Measurements from ENCODE around the gene ARID3B.

The ARID3B gene

DNA sequence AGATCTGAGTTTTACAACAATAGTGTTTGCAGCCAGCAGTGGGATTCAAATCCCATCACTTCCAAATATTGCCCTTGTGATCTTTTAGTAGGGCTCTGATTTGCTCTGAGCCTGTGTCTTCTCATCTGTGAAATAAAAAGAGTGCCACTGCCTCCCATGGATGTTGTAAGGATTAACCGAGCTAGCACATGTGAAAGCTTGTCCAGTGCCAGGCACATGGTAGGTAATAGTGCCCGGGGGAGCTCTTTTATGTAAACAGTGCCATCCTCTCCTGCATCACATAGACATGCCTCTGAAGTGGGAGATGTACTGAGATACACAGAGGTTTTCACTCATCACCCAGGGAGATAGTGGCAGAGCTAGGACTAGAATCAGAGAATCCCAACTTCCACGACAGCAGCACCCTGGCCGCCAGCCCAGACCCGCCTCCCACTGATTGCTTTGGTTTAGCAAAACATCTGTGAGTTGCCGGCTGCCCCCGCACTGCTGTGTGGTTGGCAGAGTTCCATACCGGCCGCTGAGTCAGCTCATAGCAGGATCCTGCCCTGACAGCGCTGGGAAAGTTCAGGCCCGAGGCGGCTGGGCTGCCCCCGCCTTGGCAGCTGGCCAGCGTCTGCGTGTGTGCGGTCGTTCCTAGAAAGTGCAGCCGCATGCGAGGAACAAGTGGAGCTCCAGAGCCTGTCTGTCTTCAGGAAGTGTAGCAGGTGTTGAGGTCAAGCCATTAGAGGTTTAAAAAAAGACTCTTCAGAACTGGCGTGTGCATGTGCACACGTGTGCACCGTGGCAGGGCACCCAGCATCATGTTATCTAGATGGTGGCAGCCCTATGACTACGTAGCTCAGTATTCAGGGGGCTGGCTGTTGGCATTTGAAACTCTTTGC, 5.0 kb downstream of the ARID3B start:
- TF ChIP-seq, protein P1, sequence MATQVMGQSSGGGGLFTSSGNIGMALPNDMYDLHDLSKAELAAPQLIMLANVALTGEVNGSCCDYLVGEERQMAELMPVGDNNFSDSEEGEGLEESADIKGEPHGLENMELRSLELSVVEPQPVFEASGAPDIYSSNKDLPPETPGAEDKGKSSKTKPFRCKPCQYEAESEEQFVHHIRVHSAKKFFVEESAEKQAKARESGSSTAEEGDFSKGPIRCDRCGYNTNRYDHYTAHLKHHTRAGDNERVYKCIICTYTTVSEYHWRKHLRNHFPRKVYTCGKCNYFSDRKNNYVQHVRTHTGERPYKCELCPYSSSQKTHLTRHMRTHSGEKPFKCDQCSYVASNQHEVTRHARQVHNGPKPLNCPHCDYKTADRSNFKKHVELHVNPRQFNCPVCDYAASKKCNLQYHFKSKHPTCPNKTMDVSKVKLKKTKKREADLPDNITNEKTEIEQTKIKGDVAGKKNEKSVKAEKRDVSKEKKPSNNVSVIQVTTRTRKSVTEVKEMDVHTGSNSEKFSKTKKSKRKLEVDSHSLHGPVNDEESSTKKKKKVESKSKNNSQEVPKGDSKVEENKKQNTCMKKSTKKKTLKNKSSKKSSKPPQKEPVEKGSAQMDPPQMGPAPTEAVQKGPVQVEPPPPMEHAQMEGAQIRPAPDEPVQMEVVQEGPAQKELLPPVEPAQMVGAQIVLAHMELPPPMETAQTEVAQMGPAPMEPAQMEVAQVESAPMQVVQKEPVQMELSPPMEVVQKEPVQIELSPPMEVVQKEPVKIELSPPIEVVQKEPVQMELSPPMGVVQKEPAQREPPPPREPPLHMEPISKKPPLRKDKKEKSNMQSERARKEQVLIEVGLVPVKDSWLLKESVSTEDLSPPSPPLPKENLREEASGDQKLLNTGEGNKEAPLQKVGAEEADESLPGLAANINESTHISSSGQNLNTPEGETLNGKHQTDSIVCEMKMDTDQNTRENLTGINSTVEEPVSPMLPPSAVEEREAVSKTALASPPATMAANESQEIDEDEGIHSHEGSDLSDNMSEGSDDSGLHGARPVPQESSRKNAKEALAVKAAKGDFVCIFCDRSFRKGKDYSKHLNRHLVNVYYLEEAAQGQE (IDR thresholded peaks at IDR 0.05; ENCODE audit: insufficient read depth in 1 of 2, low read depth in 2 of 2, low read length in 2 of 2) = peak in 1 of 2 experiments; percentile 71; a peak in 2 of 4 replicates
- TF ChIP-seq POLR2AphosphoS5 (IDR thresholded peaks at IDR 0.05; ENCODE audit: low read depth, low read length) = peak; percentile 85
- TF ChIP-seq SIN3A (IDR thresholded peaks at IDR 0.05; ENCODE audit: borderline replicate concordance, insufficient read depth, low read length) = peak; percentile 92
- TF ChIP-seq FOXP2 (optimal IDR thresholded peaks at IDR 0.05; ENCODE audit: borderline replicate concordance, extremely low read depth, extremely low read length, insufficient read depth) = peak; percentile 99
- no peak for TF ChIP-seq TAF1 (IDR thresholded peaks at IDR 0.05; ENCODE audit: borderline replicate concordance, insufficient read depth, low read length)

DNA sequence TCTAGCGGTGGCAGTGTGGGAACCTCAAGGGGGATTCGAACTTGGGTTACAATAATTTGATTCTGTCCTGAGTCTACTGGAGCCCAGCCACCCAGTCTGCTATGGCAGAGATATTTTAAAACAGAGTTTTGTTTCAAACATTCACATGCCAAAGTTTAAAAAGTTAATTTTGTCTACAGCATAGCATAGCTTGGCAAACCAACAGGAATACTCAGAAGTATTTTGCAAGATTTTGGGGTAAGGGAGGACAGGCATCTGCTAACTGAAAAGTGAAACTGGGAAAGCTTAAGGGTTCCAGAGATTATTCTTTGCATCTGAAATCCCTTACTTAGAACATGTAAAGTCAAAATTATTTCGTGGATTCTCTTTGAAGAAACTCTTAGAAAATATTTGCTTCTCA, 6.6 kb downstream of the ARID3B start:
- TF ChIP-seq SIN3A (IDR thresholded peaks at IDR 0.05; ENCODE audit: borderline replicate concordance, insufficient read depth, low read length) (no peak), FOXP2 (optimal IDR thresholded peaks at IDR 0.05; ENCODE audit: borderline replicate concordance, extremely low read depth, extremely low read length, insufficient read depth) (no peak), POLR2AphosphoS5 (IDR thresholded peaks at IDR 0.05; ENCODE audit: low read depth, low read length) (no peak), TAF1 (IDR thresholded peaks at IDR 0.05; ENCODE audit: borderline replicate concordance, insufficient read depth, low read length) (no peak)
- TF ChIP-seq, protein P1 (IDR thresholded peaks at IDR 0.05; ENCODE audit: insufficient read depth in 1 of 2, low read depth in 2 of 2, low read length in 2 of 2) = no peak

DNA sequence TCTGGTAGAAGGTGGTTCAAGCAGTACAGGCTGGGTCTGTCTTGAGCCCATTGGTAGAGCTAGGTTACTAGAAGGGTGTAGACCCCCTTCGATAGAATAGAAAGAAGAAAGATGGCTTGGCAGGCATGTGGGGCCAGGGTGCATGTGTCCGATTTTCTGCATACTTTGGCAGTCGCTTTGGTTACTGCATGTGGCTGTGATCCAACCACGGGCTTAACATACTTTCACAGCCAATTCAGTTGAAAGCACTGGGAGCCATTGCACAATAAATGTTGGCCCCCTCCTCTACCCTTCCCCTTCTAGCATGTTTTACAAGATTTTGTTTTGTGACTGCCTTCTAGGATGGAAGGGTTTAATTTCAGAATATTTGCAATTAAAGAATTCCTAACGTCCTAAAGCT, 7.2 kb downstream of the ARID3B start:
- TF ChIP-seq POLR2AphosphoS5 (IDR thresholded peaks at IDR 0.05; ENCODE audit: low read depth, low read length) (no peak), TAF1 (IDR thresholded peaks at IDR 0.05; ENCODE audit: borderline replicate concordance, insufficient read depth, low read length) (no peak), FOXP2 (optimal IDR thresholded peaks at IDR 0.05; ENCODE audit: borderline replicate concordance, extremely low read depth, extremely low read length, insufficient read depth) (no peak), SIN3A (IDR thresholded peaks at IDR 0.05; ENCODE audit: borderline replicate concordance, insufficient read depth, low read length) (no peak)
- TF ChIP-seq, protein P1 (IDR thresholded peaks at IDR 0.05; ENCODE audit: insufficient read depth in 1 of 2, low read depth in 2 of 2, low read length in 2 of 2) = no peak

DNA sequence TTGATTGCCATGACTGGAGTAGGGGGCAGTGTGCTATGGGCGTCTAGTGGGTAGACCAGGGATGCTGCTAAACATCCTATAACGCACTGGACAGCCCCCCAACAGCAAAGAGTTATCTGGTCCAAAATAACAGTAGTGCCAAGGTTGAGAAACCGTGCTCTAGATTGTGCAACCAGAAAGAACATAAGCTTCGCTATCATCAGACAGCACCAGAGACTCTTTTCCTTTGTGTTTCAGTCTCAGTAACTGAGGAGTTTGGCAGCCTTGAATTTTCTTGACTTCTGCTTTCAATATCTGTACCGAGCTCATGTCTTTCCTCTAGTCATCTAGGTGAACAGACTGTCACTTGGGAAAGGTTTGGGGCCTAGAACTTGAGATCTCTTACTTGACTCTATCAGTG, 8.8 kb downstream of the ARID3B start:
- TF ChIP-seq SIN3A (IDR thresholded peaks at IDR 0.05; ENCODE audit: borderline replicate concordance, insufficient read depth, low read length) = no peak
- no peak for TF ChIP-seq FOXP2 (optimal IDR thresholded peaks at IDR 0.05; ENCODE audit: borderline replicate concordance, extremely low read depth, extremely low read length, insufficient read depth)
- no peak for TF ChIP-seq POLR2AphosphoS5 (IDR thresholded peaks at IDR 0.05; ENCODE audit: low read depth, low read length)
- TF ChIP-seq TAF1 (IDR thresholded peaks at IDR 0.05; ENCODE audit: borderline replicate concordance, insufficient read depth, low read length) = no peak
- TF ChIP-seq, protein P1 (IDR thresholded peaks at IDR 0.05; ENCODE audit: insufficient read depth in 1 of 2, low read depth in 2 of 2, low read length in 2 of 2) = no peak
